Measurements from ENCODE around the gene ADAM12.

Gene ADAM12

DNA sequence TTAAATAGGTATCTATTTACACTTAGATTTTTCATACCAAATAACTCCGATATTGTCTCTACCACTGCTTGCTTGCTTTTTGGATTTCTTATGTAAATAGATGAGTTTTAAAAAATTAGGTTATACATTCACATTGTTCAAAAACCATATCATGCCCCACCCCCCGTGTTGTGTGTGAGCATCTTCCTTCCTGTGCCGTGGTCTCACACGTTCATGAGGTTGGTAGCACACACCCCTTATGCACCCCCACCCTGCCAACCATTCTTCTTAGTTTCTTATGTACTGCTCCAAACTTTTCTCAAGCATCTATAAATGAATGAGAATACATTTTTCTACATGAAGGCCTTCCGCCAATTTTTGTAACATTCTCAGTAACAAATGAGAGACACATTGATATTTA, 376.3 kb downstream of the ADAM12 start:
- ChIA-PET POLR2A (no interaction called here), CTCF (no interaction called here)
- TF ChIP-seq, protein P1, sequence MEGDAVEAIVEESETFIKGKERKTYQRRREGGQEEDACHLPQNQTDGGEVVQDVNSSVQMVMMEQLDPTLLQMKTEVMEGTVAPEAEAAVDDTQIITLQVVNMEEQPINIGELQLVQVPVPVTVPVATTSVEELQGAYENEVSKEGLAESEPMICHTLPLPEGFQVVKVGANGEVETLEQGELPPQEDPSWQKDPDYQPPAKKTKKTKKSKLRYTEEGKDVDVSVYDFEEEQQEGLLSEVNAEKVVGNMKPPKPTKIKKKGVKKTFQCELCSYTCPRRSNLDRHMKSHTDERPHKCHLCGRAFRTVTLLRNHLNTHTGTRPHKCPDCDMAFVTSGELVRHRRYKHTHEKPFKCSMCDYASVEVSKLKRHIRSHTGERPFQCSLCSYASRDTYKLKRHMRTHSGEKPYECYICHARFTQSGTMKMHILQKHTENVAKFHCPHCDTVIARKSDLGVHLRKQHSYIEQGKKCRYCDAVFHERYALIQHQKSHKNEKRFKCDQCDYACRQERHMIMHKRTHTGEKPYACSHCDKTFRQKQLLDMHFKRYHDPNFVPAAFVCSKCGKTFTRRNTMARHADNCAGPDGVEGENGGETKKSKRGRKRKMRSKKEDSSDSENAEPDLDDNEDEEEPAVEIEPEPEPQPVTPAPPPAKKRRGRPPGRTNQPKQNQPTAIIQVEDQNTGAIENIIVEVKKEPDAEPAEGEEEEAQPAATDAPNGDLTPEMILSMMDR (IDR thresholded peaks at IDR 0.05; ENCODE audit: insufficient read depth, low read length, missing control alignments), result no peak
- DNase-seq (ENCODE audit: low read depth, low spot score), result no peak
- no peak overlapping the region for H3K4me3 ChIP-seq (ENCODE audit: low read depth, low read length)

DNA sequence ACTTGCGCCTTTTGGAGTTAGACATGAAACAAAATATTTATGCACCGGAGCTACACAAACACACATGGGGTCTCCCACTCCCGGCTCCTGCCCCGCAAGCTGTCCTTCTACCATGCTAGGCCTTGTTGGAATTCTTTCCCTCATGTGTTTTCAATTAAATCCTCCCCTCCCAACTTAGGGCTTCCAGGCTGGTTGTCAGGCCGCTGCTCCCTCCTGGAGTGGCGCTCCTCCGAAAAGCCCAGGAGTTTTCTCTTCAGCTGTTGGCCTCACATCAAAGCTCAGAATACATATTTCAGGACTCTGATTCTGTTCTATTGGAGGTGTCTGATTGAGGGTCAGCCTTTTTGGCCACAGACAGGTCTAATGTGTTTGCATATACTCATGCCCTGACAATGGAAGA, 378.6 kb downstream of the ADAM12 start:
- DNase-seq (ENCODE audit: low read depth, low spot score), result no peak
- no peak overlapping the region for H3K4me3 ChIP-seq (ENCODE audit: low read depth, low read length)
- ChIA-PET CTCF (no interaction called here), POLR2A (no interaction called here)
- TF ChIP-seq, protein P1 (IDR thresholded peaks at IDR 0.05; ENCODE audit: insufficient read depth, low read length, missing control alignments), result no peak

DNA sequence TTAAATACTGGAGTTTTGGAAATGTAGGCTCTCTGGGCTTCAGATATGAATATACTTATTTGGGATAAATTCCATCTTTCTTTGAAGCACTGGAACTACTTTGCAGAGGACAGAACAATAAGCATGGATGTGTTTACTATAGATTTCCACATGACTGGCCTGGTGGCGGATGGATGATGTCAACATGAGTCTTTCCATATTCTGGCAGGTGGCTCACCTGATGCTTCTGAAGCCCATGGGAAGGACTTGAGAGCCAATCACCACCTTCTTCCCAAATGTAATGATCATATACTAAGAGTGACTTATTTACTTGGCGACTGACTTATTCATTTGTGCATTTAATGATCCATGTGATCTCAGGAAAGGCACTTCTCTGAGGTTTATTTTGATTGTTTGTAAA, 381.4 kb downstream of the ADAM12 start:
- ChIA-PET CTCF (no interaction called here), POLR2A (no interaction called here)
- no peak overlapping the region for H3K4me3 ChIP-seq (ENCODE audit: low read depth, low read length)
- TF ChIP-seq, protein P1 (IDR thresholded peaks at IDR 0.05; ENCODE audit: insufficient read depth, low read length, missing control alignments), result no peak
- no peak for DNase-seq (ENCODE audit: low read depth, low spot score)

DNA sequence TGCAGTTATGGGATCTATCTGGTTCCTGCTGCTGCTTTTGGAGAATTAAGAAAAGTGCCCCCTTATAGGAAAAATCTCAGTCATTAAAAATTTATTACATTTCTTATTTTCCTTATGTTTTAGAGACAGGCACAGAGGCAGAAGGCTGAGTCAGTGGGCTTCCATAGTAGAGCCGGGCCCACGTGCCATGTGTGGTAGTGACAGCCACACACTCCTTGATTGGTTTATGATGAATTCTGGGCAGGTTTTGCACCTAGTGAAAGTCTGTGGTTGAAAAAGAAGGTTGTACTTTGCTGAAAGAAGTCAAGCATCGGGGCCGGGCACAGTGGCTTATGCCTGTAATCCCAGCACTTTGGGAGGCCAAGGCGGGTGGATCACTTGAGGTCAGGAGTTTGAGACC, 382.0 kb downstream of the ADAM12 start:
- H3K4me3 ChIP-seq (ENCODE audit: low read depth, low read length), result no peak overlapping the region
- CTCF ChIA-PET, result no interaction called here
- no peak for DNase-seq (ENCODE audit: low read depth, low spot score)
- TF ChIP-seq, protein P1 (IDR thresholded peaks at IDR 0.05; ENCODE audit: insufficient read depth, low read length, missing control alignments), result no peak
- POLR2A ChIA-PET, result no interaction called here

DNA sequence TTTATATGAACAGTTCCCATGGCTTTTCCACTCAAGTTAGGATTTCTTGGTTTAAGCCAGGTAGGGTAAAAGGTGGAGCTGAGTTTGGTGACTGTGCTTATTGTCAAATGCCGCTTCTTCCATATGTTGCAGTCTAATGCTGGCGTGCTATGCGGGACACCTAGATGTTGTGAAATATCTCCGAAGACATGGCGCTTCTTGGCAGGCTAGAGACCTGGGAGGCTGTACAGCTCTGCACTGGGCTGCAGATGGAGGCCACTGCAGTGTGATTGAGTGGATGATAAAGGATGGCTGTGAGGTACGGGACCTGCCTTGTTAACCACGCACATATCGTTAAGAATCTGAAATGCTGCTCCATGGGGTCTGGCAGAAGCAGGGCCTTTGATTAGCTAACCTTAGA, 383.5 kb downstream of the ADAM12 start:
- TF ChIP-seq, protein P1 (IDR thresholded peaks at IDR 0.05; ENCODE audit: insufficient read depth, low read length, missing control alignments), result no peak
- no peak for DNase-seq (ENCODE audit: low read depth, low spot score)
- CTCF ChIA-PET, result no interaction called here

DNA sequence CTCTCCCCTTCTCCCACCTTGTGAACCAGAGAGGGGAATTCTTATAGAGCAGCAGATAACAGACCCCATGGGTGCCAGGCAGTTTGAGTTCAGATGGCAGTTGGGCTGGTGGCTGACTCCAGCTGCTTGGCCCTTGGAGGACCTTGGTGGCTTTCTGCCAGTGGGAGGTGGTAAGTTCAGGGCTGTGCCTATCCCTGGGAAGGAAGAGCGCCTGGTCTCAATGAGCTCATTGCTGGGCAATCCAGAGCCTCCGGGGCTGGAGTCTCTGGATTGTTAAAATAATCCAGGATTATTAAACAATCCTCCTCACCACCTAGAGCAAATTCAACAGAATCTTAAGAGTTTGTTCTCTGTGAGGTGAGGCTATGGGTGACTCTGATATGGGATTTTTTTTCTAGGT, 386.7 kb downstream of the ADAM12 start:
- H3K4me3 ChIP-seq (ENCODE audit: low read depth, low read length), result no peak overlapping the region
- CTCF ChIA-PET, result no interaction called here
- TF ChIP-seq, protein P1 (IDR thresholded peaks at IDR 0.05; ENCODE audit: insufficient read depth, low read length, missing control alignments), result no peak
- POLR2A ChIA-PET, result no interaction called here
- DNase-seq (ENCODE audit: low read depth, low spot score), result no peak

More for the DNA sequence above, 383.5 kb downstream of the ADAM12 start:
- POLR2A ChIA-PET, result no interaction called here
- H3K4me3 ChIP-seq (ENCODE audit: low read depth, low read length), result no peak overlapping the region

Data from AG04449 (cell line).